WTC11 (cell line): ENCODE data around the gene SEZ6. TPM values are rescaled to one million over a fixed set of nuclear protein-coding genes. Genes with fewer than 3 reads are reported as not detected.

Experiments
- ATAC-seq: fragments of 200-7000 bp; cut with Tn5 transposase; 2 replicates; pipeline ENCODE4 v1.10.0; 2021; ENCODE audit warnings: mild to moderate bottlenecking, moderate library complexity
- CTCF ChIA-PET: fragments of 300-600 bp; sonication (Branson Sonifier 250); formaldehyde crosslinking; loops from one replicate; lab custom pipeline; 2021; ENCODE audit warnings: antibody characterized with exemption; lab: Charles Lee
- POLR2A ChIA-PET: fragments of 350-600 bp; sonication (Branson Sonifier 250); formaldehyde crosslinking; loops from one replicate; lab custom pipeline; 2021; ENCODE audit warnings: antibody characterized with exemption; lab: Charles Lee
- DNase-seq: peaks from one replicate; pipeline ENCODE4 v3.0.0; 2021; ENCODE audit warnings: low spot score
- H3K27ac Mint-ChIP-seq: 2 replicates; pipeline ENCODE4 v1.8.0; 2021; ENCODE audit warnings: mixed read lengths
- H3K27me3 Mint-ChIP-seq: 2 replicates; pipeline ENCODE4 v1.8.0; 2021; ENCODE audit warnings: low read depth, mild to moderate bottlenecking, moderate library complexity, mixed read lengths
- H3K36me3 Mint-ChIP-seq: 2 replicates; pipeline ENCODE4 v1.8.0; 2021; ENCODE audit warnings: mixed read lengths
- H3K4me1 Mint-ChIP-seq: 2 replicates; pipeline ENCODE4 v1.8.0; 2022; ENCODE audit warnings: mixed read lengths
- H3K4me3 Mint-ChIP-seq: 2 replicates; pipeline ENCODE4 v1.8.0; 2021; ENCODE audit warnings: mild to moderate bottlenecking, moderate library complexity, mixed read lengths
- H3K9me3 Mint-ChIP-seq: 2 replicates; pipeline ENCODE4 v1.8.0; 2021; ENCODE audit warnings: mixed read lengths
- ESRRA ChIP-seq: sonication (generic); formaldehyde crosslinking; IDR thresholded peaks from 2 replicates; pipeline ENCODE4 v1.8.1; 2022; ENCODE audit warnings: mild to moderate bottlenecking, missing genetic modification reagents, borderline replicate concordance
- FOXP1 ChIP-seq: sonication (generic); formaldehyde crosslinking; IDR thresholded peaks from 2 replicates; pipeline ENCODE4 v1.8.0; 2022; ENCODE audit warnings: missing genetic modification reagents, mild to moderate bottlenecking, moderate library complexity, borderline replicate concordance
- IRF2 ChIP-seq: sonication (generic); formaldehyde crosslinking; IDR thresholded peaks from 2 replicates; pipeline ENCODE4 v1.8.0; 2022; ENCODE audit warnings: low read depth, missing genetic modification reagents, borderline replicate concordance
- NR2C2 ChIP-seq: sonication (generic); formaldehyde crosslinking; IDR thresholded peaks from 2 replicates; pipeline ENCODE4 v1.8.0; 2022; ENCODE audit warnings: mild to moderate bottlenecking, missing genetic modification reagents
- TCF7 ChIP-seq: sonication (generic); formaldehyde crosslinking; IDR thresholded peaks from 2 replicates; pipeline ENCODE4 v1.8.0; 2022; ENCODE audit warnings: mild to moderate bottlenecking, low read depth, missing genetic modification reagents, moderate library complexity
- TEAD4 ChIP-seq: sonication (generic); formaldehyde crosslinking; IDR thresholded peaks from 2 replicates; pipeline ENCODE4 v1.8.0; 2022; ENCODE audit warnings: mild to moderate bottlenecking, missing genetic modification reagents
- ZNF121 ChIP-seq: sonication (generic); formaldehyde crosslinking; IDR thresholded peaks from 2 replicates; pipeline ENCODE4 v1.8.0; 2023; ENCODE audit warnings: missing genetic modification reagents
- ZNF219 ChIP-seq: sonication (generic); formaldehyde crosslinking; IDR thresholded peaks from 2 replicates; pipeline ENCODE4 v1.8.0; 2023; ENCODE audit warnings: missing genetic modification reagents, mild to moderate bottlenecking, borderline replicate concordance
- total RNA-seq: library from RNA; stranded (reverse); gene quantifications from 3 replicates; pipeline ENCODE4 v1.2.3, GENCODE V29; 2021
- TF ChIP-seq, protein P1 (sequence below): sonication (generic); formaldehyde crosslinking; IDR thresholded peaks from 2 replicates; pipeline ENCODE4 v1.8.0; 2023; ENCODE audit warnings: mild to moderate bottlenecking, missing genetic modification reagents
- TF ChIP-seq, protein P2 (sequence below): sonication (generic); formaldehyde crosslinking; IDR thresholded peaks from 2 replicates; pipeline ENCODE4 v1.8.0; 2022; ENCODE audit warnings: mild to moderate bottlenecking, missing genetic modification reagents
- TF ChIP-seq, protein P3 (sequence below): sonication (generic); formaldehyde crosslinking; conservative IDR thresholded peaks from 2 replicates; pipeline ENCODE4 v1.8.1; 2023; ENCODE audit warnings: mild to moderate bottlenecking, low read depth, missing genetic modification reagents, moderate library complexity
- TF ChIP-seq, protein P4 (sequence below): fragments of 250-450 bp; sonication (Bioruptor Pico); IDR thresholded peaks from 2 replicates; pipeline ENCODE4 v1.8.0; 2021; ENCODE audit warnings: mild to moderate bottlenecking
- TF ChIP-seq, protein P5 (sequence below): sonication (generic); formaldehyde crosslinking; IDR thresholded peaks from 2 replicates; pipeline ENCODE4 v1.8.1; 2023; ENCODE audit warnings: mild to moderate bottlenecking, missing genetic modification reagents, moderate library complexity
- TF ChIP-seq, protein P6 (sequence below): fragments of 250-450 bp; sonication (Bioruptor Pico); conservative IDR thresholded peaks from 2 replicates; pipeline ENCODE4 v1.9.0; 2021; ENCODE audit warnings: mild to moderate bottlenecking
- TF ChIP-seq, protein P7 (sequence below): fragments of 250-450 bp; sonication (Bioruptor Pico); IDR thresholded peaks from 2 replicates; pipeline ENCODE4 v1.9.0; 2021; ENCODE audit warnings: mild to moderate bottlenecking

Gene SEZ6
- total RNA-seq, 1 experiment from 2014 or later = 3.0 TPM

DNA sequence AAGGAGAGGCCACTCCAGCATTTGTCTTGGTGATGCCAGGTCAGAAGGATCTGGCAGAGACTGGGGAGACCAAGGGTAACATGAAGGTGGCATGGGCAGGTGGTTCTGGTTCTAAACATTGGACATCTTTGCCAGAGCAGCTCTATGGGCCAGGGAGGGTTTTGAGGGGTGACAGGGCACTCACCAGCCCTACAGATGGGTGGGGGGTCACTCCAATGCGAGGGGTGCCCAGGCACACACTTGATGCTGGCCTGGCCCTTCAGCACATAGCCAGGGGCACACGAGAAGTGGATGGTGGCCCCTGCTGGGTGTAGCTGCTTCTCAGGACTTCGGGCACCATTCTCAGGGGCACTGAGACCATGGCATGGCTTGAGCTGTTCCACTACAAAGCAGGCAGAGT lies 49.0 kb downstream of the SEZ6 start:
- POLR2A ChIA-PET = no interaction called here
- Mint-ChIP-seq H3K27ac (peak overlapping the region; percentile 50; the same call in 1 of the 2 replicates), H3K4me1 (peaks cover 13% of the 10 kb centered on the region), H3K9me3 (no peaks in the 10 kb centered on the region), H3K4me3 (no peak overlapping the region), H3K27me3 (no peaks in the 10 kb centered on the region), H3K36me3 (no peaks in the 10 kb centered on the region)
- peak; percentile 8 for DNase-seq
- TF ChIP-seq ZNF121 (CRISPR knock-in tag) (no peak), NR2C2 (no peak), FOXP1 (CRISPR knock-in tag) (no peak), ESRRA (CRISPR knock-in tag) (no peak), TEAD4 (CRISPR knock-in tag) (no peak)
- TF ChIP-seq, protein P1, sequence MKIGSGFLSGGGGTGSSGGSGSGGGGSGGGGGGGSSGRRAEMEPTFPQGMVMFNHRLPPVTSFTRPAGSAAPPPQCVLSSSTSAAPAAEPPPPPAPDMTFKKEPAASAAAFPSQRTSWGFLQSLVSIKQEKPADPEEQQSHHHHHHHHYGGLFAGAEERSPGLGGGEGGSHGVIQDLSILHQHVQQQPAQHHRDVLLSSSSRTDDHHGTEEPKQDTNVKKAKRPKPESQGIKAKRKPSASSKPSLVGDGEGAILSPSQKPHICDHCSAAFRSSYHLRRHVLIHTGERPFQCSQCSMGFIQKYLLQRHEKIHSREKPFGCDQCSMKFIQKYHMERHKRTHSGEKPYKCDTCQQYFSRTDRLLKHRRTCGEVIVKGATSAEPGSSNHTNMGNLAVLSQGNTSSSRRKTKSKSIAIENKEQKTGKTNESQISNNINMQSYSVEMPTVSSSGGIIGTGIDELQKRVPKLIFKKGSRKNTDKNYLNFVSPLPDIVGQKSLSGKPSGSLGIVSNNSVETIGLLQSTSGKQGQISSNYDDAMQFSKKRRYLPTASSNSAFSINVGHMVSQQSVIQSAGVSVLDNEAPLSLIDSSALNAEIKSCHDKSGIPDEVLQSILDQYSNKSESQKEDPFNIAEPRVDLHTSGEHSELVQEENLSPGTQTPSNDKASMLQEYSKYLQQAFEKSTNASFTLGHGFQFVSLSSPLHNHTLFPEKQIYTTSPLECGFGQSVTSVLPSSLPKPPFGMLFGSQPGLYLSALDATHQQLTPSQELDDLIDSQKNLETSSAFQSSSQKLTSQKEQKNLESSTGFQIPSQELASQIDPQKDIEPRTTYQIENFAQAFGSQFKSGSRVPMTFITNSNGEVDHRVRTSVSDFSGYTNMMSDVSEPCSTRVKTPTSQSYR (CRISPR knock-in tag) = no peak
- TF ChIP-seq, protein P2, sequence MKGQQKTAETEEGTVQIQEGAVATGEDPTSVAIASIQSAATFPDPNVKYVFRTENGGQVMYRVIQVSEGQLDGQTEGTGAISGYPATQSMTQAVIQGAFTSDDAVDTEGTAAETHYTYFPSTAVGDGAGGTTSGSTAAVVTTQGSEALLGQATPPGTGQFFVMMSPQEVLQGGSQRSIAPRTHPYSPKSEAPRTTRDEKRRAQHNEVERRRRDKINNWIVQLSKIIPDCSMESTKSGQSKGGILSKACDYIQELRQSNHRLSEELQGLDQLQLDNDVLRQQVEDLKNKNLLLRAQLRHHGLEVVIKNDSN = no peak
- TF ChIP-seq, protein P3, sequence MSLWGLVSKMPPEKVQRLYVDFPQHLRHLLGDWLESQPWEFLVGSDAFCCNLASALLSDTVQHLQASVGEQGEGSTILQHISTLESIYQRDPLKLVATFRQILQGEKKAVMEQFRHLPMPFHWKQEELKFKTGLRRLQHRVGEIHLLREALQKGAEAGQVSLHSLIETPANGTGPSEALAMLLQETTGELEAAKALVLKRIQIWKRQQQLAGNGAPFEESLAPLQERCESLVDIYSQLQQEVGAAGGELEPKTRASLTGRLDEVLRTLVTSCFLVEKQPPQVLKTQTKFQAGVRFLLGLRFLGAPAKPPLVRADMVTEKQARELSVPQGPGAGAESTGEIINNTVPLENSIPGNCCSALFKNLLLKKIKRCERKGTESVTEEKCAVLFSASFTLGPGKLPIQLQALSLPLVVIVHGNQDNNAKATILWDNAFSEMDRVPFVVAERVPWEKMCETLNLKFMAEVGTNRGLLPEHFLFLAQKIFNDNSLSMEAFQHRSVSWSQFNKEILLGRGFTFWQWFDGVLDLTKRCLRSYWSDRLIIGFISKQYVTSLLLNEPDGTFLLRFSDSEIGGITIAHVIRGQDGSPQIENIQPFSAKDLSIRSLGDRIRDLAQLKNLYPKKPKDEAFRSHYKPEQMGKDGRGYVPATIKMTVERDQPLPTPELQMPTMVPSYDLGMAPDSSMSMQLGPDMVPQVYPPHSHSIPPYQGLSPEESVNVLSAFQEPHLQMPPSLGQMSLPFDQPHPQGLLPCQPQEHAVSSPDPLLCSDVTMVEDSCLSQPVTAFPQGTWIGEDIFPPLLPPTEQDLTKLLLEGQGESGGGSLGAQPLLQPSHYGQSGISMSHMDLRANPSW (CRISPR knock-in tag) = no peak
- TF ChIP-seq, protein P4, sequence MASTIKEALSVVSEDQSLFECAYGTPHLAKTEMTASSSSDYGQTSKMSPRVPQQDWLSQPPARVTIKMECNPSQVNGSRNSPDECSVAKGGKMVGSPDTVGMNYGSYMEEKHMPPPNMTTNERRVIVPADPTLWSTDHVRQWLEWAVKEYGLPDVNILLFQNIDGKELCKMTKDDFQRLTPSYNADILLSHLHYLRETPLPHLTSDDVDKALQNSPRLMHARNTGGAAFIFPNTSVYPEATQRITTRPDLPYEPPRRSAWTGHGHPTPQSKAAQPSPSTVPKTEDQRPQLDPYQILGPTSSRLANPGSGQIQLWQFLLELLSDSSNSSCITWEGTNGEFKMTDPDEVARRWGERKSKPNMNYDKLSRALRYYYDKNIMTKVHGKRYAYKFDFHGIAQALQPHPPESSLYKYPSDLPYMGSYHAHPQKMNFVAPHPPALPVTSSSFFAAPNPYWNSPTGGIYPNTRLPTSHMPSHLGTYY (CRISPR knock-in tag) = no peak
- no peak for ATAC-seq
- CTCF ChIA-PET = interaction anchor here (0.8 to 15.6 kb wide), 6 partner anchors 8 to 230 kb away, joined by 3 to 762 read pairs (median 8); partner anchors contain the start of gene TLCD1

DNA sequence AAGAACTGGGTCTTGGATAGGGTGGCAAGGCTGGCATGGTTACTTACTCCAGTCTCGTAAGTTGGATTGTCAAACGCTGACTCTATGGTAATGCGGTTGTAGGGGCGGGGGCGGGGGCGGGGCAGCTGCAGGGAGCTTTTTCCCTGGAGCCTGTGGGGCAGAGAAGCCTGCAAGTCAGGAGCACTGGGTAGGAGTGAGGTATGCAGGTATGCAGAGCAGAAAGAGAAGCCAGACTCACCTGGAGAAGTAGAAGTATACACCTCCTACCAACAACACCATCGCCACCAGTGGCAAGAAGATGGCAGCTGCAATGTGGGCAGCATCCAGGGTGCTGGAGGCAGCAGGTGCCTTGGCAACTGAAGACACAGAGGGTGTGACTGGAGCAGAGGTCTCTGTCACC lies 49.7 kb downstream of the SEZ6 start:
- Mint-ChIP-seq H3K27me3 (no peaks in the 10 kb centered on the region), H3K36me3 (no peaks in the 10 kb centered on the region), H3K27ac (no peak overlapping the region), H3K4me1 (peaks cover 13% of the 10 kb centered on the region), H3K4me3 (no peak overlapping the region), H3K9me3 (no peaks in the 10 kb centered on the region)
- ATAC-seq = no peak
- POLR2A ChIA-PET = interaction anchor here (0.5 kb wide), 1 partner anchor 168 kb away, joined by 3 read pairs; no protein-coding TSS in a partner anchor
- CTCF ChIA-PET = interaction anchor here (0.9 to 15.6 kb wide), 7 partner anchors 9 to 229 kb away, joined by 3 to 762 read pairs (median 3); partner anchors contain the start of gene TLCD1
- DNase-seq = peak; percentile 18
- TF ChIP-seq, protein P5, sequence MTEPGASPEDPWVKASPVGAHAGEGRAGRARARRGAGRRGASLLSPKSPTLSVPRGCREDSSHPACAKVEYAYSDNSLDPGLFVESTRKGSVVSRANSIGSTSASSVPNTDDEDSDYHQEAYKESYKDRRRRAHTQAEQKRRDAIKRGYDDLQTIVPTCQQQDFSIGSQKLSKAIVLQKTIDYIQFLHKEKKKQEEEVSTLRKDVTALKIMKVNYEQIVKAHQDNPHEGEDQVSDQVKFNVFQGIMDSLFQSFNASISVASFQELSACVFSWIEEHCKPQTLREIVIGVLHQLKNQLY (CRISPR knock-in tag) = no peak
- TF ChIP-seq TCF7 (CRISPR knock-in tag) (no peak), ZNF219 (CRISPR knock-in tag) (no peak), IRF2 (CRISPR knock-in tag) (no peak)
- TF ChIP-seq, protein P6, sequence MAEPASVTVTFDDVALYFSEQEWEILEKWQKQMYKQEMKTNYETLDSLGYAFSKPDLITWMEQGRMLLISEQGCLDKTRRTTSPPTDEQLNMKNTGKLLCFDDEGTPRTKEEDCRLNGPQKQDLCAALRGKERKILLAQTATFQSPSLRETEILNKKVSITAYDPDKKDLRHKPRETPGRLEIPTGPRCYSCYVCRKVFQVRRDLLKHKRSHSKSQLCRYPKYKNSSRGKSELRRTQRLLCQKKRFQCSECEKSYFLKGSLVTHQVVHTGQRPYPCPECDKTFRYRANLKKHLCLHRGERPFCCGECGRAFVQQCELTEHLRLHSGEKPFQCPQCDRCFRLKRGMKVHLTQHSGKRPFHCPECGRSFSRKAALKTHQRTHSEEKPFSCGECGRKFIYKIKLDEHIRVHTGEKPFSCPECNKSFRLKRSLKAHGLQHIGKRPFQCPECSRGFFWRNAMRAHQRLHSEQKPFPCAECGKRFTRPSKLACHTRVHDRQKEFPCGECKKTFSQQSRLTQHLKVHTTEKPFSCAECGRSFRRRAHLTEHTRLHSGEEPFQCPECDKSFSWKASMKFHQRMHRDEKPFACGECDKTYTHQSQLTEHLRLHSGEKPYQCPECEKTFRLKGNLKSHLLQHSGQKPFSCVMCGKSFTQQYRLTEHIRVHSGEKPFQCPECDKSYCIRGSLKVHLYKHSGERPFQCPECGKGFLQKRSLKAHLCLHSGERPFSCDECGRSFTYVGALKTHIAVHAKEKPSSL (CRISPR knock-in tag) = no peak
- TF ChIP-seq, protein P7, sequence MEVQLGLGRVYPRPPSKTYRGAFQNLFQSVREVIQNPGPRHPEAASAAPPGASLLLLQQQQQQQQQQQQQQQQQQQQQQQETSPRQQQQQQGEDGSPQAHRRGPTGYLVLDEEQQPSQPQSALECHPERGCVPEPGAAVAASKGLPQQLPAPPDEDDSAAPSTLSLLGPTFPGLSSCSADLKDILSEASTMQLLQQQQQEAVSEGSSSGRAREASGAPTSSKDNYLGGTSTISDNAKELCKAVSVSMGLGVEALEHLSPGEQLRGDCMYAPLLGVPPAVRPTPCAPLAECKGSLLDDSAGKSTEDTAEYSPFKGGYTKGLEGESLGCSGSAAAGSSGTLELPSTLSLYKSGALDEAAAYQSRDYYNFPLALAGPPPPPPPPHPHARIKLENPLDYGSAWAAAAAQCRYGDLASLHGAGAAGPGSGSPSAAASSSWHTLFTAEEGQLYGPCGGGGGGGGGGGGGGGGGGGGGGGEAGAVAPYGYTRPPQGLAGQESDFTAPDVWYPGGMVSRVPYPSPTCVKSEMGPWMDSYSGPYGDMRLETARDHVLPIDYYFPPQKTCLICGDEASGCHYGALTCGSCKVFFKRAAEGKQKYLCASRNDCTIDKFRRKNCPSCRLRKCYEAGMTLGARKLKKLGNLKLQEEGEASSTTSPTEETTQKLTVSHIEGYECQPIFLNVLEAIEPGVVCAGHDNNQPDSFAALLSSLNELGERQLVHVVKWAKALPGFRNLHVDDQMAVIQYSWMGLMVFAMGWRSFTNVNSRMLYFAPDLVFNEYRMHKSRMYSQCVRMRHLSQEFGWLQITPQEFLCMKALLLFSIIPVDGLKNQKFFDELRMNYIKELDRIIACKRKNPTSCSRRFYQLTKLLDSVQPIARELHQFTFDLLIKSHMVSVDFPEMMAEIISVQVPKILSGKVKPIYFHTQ (CRISPR knock-in tag) = no peak
- TF ChIP-seq, protein P1 (CRISPR knock-in tag) = no peak
